ENCODE measurements around the gene FATE1.
A peak's percentile ranks its signal among the peaks of the same experiment; 100 is the strongest.

Gene FATE1

DNA sequence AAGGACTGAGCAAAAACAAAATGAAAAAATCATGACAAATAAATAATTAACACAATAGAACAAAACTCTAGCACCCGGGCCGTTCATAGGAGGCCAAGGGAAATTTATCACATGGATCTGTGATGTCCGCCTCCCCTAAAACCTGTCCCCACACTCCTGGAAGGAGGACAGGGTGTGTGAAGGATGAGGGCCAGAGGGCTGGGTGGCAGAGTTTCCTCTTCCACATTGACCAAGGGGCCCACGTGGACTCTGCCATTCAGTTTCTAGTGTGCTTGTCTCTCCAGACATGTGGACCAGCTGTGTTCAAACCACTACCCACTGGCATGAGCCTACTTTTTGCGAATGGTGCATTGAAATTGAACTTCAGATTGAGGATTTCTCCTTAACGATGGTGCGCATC is 14.3 kb upstream of the FATE1 start:
- TF ChIP-seq RAD21 (IDR thresholded peaks at IDR 0.05; ENCODE audit: low read depth) (no peak), TAF1 (IDR thresholded peaks at IDR 0.05; ENCODE audit: low read depth) (no peak), ZBTB7A (IDR thresholded peaks at IDR 0.05; ENCODE audit: low read depth) (no peak), CREB1 (IDR thresholded peaks at IDR 0.05; ENCODE audit: low read depth) (no peak), TCF12 (IDR thresholded peaks at IDR 0.05; ENCODE audit: low read depth) (no peak), EGR1 (IDR thresholded peaks at IDR 0.05) (no peak), TEAD4 (IDR thresholded peaks at IDR 0.05) (no peak)
- TF ChIP-seq, protein P1, sequence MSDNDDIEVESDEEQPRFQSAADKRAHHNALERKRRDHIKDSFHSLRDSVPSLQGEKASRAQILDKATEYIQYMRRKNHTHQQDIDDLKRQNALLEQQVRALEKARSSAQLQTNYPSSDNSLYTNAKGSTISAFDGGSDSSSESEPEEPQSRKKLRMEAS (IDR thresholded peaks at IDR 0.05), result no peak
- TF ChIP-seq, protein P2, sequence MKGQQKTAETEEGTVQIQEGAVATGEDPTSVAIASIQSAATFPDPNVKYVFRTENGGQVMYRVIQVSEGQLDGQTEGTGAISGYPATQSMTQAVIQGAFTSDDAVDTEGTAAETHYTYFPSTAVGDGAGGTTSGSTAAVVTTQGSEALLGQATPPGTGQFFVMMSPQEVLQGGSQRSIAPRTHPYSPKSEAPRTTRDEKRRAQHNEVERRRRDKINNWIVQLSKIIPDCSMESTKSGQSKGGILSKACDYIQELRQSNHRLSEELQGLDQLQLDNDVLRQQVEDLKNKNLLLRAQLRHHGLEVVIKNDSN (IDR thresholded peaks at IDR 0.05), result no peak

DNA sequence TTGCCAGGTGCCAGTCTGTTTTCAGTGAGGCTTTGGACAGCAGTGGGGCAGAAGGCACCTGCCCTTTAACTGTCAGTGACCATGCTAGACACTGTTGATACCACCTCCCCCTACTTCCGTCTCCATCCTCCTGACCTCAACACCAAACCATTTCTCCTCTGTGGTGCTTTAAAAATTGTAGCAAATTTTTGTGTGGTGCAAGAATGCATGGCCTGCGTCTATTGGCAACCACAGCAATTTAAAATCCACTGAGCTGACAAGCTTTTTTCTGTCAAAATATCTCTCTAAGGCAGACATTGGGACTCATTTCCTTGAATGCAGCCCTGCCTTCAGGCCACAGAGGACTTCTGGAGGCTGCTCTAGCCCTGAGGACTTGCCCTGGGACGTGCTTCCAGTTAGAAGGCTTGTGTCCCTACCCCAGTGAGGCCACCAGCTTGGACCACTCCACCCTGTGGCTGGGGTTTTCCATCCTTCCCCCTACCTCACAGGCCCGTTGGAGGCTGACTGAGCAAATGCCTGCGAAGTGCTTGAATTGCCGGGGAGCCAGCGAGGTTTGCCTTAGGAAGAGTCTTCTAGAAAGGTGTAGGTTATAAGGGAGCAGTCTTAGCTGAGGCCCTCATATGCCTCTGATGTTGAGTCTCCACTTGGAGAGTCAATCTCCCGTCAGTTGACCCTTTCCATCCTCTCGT is 13.7 kb upstream of the FATE1 start:
- TF ChIP-seq YY1 (IDR thresholded peaks at IDR 0.05; ENCODE audit: low read depth), result no peak
- no peak for TF ChIP-seq ZBTB7A (IDR thresholded peaks at IDR 0.05; ENCODE audit: low read depth)
- TF ChIP-seq, protein P1 (IDR thresholded peaks at IDR 0.05), result no peak
- no peak for TF ChIP-seq CEBPB (IDR thresholded peaks at IDR 0.05)
- no peak for TF ChIP-seq EGR1 (IDR thresholded peaks at IDR 0.05)
- no peak for TF ChIP-seq TCF12 (IDR thresholded peaks at IDR 0.05; ENCODE audit: low read depth)
- no peak for TF ChIP-seq TEAD4 (IDR thresholded peaks at IDR 0.05)
- TF ChIP-seq FOXM1 (IDR thresholded peaks at IDR 0.05; ENCODE audit: borderline replicate concordance, low read depth), result no peak

DNA sequence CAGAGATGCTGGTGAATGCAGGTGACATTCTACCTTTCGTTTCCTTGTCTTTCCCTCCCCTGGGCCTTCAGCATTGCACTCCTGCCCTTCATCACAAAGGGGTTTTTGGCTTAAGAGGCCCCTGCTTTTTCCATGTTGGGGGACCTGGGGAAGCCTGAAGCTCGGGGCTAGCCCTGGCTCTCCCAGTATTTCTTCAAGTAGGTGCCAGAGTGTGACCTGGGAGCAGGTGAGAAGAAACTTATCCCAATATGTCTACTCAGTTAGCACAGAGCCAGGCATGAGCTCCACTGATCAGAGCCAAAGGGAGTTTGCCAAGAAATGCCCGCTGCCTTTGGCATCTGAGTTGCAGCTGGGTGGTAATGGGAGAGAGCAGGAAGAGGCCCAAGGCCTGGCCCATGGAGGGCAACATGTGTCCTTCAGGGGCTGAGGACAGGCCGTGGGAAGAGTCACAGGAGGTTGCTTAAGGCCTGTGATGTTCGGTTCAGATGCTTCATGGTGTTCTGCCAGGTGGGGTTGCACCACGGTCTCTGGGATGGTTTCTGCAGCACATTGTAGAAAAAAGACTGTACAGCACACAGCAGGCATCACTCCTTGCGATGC is 13.0 kb upstream of the FATE1 start:
- TF ChIP-seq RAD21 (IDR thresholded peaks at IDR 0.05; ENCODE audit: low read depth) (no peak), EP300 (IDR thresholded peaks at IDR 0.05; ENCODE audit: borderline replicate concordance) (no peak), TCF12 (IDR thresholded peaks at IDR 0.05; ENCODE audit: low read depth) (no peak), FOXM1 (IDR thresholded peaks at IDR 0.05; ENCODE audit: borderline replicate concordance, low read depth) (no peak), YY1 (IDR thresholded peaks at IDR 0.05; ENCODE audit: low read depth) (no peak), NFIC (IDR thresholded peaks at IDR 0.05) (no peak), EGR1 (IDR thresholded peaks at IDR 0.05) (no peak), TAF1 (IDR thresholded peaks at IDR 0.05; ENCODE audit: low read depth) (no peak)
- TF ChIP-seq, protein P2 (IDR thresholded peaks at IDR 0.05), result no peak
- TF ChIP-seq, protein P1 (IDR thresholded peaks at IDR 0.05), result no peak

DNA sequence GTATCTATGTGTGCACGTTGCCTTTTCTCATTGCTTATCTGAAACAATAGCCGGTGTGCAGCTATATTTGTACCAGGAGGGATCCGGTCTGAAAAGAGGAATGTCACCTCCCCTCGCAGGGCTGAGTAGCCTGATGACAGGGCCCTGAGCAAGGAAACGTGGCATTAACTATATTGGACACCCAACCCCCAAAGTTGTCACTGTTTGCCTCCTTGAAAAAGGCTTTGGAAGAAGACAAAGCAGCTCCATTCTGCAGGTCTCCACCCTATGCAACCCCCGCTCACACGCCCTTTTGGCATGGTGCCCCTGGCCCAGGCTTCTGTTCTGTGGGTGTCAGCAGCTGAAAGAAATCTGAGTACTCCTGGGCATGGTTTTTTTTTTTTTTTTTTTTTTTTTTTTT is 12.3 kb upstream of the FATE1 start:
- TF ChIP-seq TCF12 (IDR thresholded peaks at IDR 0.05; ENCODE audit: low read depth) (no peak), YY1 (IDR thresholded peaks at IDR 0.05; ENCODE audit: low read depth) (no peak), CEBPB (IDR thresholded peaks at IDR 0.05) (no peak), EP300 (IDR thresholded peaks at IDR 0.05; ENCODE audit: borderline replicate concordance) (no peak), EGR1 (IDR thresholded peaks at IDR 0.05) (no peak), NFIC (IDR thresholded peaks at IDR 0.05) (peak; percentile 52; the same call in 1 of the 2 replicates)
- TF ChIP-seq, protein P2 (IDR thresholded peaks at IDR 0.05), result no peak
- TF ChIP-seq, protein P1 (IDR thresholded peaks at IDR 0.05), result no peak

DNA sequence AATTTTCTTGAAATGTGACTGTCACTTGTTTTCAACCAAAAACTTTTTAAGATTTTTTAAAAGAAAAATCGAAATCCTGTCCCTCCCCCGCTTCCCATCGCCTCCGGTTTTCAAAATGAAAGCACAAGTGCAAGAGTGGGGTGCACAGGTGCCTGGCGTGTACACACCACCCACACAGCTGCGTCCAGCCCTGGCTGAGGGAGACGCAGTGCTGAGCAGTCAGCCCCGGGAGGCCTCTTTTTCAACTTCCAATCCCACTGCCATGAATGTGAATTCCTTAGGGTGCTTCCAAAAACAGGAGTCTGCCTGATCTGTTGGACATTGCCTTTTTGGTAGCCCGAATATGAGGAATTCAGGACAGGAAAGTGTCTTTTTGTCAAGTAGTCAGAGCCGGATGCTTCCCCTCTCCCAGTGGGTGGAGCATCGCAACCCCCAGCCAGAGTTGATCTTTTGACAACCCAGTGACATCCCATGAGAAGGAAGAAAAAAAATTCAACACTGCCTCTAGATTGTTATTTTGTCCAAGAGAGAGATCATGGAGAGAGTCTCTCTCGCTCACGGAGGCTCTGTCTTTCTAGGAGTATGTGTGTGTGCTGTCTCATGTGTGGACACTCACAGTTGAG is 11.7 kb upstream of the FATE1 start:
- TF ChIP-seq FOXM1 (IDR thresholded peaks at IDR 0.05; ENCODE audit: borderline replicate concordance, low read depth), result no peak
- TF ChIP-seq EP300 (IDR thresholded peaks at IDR 0.05; ENCODE audit: borderline replicate concordance), result no peak
- no peak for TF ChIP-seq EGR1 (IDR thresholded peaks at IDR 0.05)
- no peak for TF ChIP-seq TAF1 (IDR thresholded peaks at IDR 0.05; ENCODE audit: low read depth)
- no peak for TF ChIP-seq TCF12 (IDR thresholded peaks at IDR 0.05; ENCODE audit: low read depth)
- TF ChIP-seq, protein P2 (IDR thresholded peaks at IDR 0.05), result no peak
- TF ChIP-seq NFIC (IDR thresholded peaks at IDR 0.05), result no peak
- no peak for TF ChIP-seq YY1 (IDR thresholded peaks at IDR 0.05; ENCODE audit: low read depth)
- TF ChIP-seq ZBTB7A (IDR thresholded peaks at IDR 0.05; ENCODE audit: low read depth), result no peak
- TF ChIP-seq, protein P1 (IDR thresholded peaks at IDR 0.05), result no peak
- TF ChIP-seq TEAD4 (IDR thresholded peaks at IDR 0.05), result no peak
- no peak for TF ChIP-seq CEBPB (IDR thresholded peaks at IDR 0.05)
- TF ChIP-seq RAD21 (IDR thresholded peaks at IDR 0.05; ENCODE audit: low read depth), result no peak
- TF ChIP-seq, protein P3, sequence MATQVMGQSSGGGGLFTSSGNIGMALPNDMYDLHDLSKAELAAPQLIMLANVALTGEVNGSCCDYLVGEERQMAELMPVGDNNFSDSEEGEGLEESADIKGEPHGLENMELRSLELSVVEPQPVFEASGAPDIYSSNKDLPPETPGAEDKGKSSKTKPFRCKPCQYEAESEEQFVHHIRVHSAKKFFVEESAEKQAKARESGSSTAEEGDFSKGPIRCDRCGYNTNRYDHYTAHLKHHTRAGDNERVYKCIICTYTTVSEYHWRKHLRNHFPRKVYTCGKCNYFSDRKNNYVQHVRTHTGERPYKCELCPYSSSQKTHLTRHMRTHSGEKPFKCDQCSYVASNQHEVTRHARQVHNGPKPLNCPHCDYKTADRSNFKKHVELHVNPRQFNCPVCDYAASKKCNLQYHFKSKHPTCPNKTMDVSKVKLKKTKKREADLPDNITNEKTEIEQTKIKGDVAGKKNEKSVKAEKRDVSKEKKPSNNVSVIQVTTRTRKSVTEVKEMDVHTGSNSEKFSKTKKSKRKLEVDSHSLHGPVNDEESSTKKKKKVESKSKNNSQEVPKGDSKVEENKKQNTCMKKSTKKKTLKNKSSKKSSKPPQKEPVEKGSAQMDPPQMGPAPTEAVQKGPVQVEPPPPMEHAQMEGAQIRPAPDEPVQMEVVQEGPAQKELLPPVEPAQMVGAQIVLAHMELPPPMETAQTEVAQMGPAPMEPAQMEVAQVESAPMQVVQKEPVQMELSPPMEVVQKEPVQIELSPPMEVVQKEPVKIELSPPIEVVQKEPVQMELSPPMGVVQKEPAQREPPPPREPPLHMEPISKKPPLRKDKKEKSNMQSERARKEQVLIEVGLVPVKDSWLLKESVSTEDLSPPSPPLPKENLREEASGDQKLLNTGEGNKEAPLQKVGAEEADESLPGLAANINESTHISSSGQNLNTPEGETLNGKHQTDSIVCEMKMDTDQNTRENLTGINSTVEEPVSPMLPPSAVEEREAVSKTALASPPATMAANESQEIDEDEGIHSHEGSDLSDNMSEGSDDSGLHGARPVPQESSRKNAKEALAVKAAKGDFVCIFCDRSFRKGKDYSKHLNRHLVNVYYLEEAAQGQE (IDR thresholded peaks at IDR 0.05; ENCODE audit: low read depth), result no peak
- no peak for TF ChIP-seq CREB1 (IDR thresholded peaks at IDR 0.05; ENCODE audit: low read depth)
